ENCODE measurements around the gene ATP8A1. TPM values are rescaled to one million over a fixed set of nuclear protein-coding genes. Genes with fewer than 3 reads are reported as not detected.
"Not testable (repeated sequence)": the region's sequence is repeated elsewhere in the genome, so short reads cannot be mapped to it uniquely, and the experiment has no call there.

ATP8A1 gene
- total RNA-seq, 1 donor from 2014 or later = 14.6 TPM

DNA sequence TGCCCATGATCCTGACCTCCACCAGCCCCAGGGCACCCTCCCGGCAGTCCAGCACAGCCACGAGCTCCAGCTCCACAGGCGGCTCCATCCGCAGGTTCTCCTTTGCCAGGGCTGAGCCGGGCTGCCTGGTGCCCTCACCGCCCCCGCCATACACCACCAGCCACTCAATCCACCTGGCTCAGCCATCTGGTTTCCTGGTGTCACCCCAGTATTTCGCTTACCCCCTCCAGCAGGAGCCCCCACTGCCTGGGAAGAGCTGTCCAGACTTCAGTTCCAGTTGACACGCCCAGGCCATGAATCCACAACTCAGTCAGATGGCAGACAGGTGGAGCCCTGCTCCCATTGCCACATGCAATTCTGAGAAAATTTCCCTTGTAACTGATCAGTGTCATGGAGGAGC lies 255.7 kb downstream of the ATP8A1 start:
- ATAC-seq = no peak
- intact Hi-C loops (cut with DNase I) = no loop called here
- peak; percentile 67 for DNase-seq (ENCODE audit: missing footprints)

DNA sequence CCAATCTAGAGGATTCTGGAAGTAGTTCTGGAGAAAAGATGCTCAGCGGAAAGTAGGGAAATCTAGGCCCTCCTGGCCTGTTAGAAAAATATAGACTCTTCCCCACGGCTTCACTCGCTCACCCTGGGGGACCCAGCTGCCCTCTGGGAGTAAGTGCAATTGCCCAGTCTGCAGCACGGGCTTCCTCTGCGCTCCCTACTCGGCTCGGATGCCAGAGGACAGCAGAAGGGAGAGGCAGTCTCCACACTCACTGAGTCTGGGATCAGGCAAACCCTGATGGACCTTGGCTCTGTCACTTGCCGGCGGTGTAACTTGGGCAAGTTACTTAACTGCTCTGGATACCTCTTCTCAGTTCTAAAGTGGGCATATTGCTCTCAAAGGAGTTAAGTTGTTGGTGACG lies 257.5 kb downstream of the ATP8A1 start:
- DNase-seq (ENCODE audit: missing footprints) = no peak
- intact Hi-C loops (cut with DNase I) = loop anchor here (10.0 kb wide), 1 partner anchor 115 kb away; no protein-coding TSS in a partner anchor
- no peak for ATAC-seq

DNA sequence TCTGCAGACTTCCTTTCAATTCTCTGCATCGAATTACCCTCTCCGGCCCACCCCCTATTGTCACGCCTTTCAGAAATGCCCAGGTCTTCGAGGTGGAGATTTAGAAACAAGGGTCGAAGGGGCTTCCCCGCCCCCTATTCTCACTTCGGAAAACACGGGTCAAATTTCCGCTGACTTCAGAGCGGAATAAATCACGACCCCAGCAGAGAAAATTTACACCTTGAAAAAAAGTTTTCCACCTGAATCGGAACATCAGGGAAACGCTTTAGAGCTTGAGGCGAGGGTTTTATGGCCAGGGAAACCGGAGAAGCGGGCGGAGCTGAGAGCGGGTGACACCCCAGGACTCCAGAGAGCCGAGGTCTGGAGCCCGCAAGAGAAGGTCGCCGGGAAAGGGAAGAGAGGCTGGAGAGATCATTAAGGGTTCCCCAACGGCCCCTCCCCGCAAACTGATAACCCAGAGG lies 258.0 kb downstream of the ATP8A1 start:
- intact Hi-C loops (cut with DNase I) = loop anchor here (10.0 kb wide), 1 partner anchor 114 kb away; no protein-coding TSS in a partner anchor
- DNase-seq (ENCODE audit: missing footprints) (no peak), ATAC-seq (peak; percentile 32)

DNA sequence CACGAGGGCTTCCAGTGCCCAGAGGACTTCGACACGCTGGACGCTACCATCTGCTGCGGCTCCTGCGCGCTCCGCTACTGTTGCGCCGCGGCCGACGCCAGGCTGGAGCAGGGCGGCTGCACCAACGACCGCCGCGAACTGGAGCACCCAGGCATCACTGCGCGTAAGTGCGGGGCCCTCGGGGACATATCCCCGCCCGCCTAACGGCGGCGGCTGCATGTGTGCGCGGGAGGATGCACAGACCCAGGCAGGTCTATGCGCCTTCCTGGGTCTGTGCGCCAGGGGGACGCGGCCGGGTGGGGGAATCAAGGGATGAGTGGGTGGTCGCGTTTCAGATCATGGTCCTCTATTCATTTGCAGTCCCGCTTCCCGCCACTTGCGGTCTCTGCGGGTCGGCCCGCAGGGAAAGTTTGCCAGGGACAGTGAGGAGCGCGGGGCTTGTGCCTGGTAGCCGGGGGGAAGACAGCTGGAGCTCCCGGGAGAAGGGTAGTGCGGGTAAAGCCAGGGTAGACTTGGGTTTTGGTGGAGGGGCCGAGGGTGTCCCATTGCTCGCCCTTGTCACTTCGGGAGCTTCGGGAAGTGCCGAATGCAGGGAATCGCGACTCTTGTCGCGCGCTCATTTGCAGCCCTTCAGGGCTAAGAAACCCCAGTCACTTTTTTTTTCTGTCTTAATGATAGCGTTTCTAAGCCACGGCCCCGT lies 258.6 kb downstream of the ATP8A1 start:
- DNase-seq (ENCODE audit: missing footprints) (no peak), ATAC-seq (peak; percentile 43)
- intact Hi-C loops (cut with DNase I) = loop anchor here (10.0 kb wide), 1 partner anchor 114 kb away; no protein-coding TSS in a partner anchor

DNA sequence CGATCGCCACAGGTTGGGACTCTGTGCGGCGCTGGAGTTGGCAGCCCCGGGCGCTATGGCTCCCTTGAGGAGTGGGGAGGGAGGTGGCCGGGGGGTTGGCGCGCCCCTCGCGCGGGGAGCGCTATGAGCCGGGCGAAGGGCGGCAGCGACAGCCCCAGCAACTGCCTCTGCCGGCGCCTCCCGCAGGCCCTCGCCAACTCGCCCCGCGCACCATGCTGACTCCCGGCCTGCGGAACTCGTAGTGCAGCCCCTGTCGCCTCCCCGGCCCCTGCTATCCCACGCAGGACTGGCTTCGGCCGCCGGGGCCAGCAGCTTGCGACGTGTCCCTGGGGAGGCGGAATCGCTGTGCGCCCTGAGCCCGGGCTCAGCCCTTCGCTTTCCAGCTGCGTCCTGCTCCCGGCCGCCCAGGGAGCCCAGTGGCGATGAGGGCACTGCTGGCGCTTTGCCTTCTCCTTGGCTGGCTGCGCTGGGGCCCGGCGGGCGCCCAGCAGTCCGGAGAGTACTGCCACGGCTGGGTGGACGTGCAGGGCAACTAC lies 259.2 kb downstream of the ATP8A1 start:
- intact Hi-C loops (cut with DNase I) = loop anchor here (10.0 kb wide), 1 partner anchor 113 kb away; no protein-coding TSS in a partner anchor
- DNase-seq (ENCODE audit: missing footprints) (peak; percentile 70), ATAC-seq (peak; percentile 43)

DNA sequence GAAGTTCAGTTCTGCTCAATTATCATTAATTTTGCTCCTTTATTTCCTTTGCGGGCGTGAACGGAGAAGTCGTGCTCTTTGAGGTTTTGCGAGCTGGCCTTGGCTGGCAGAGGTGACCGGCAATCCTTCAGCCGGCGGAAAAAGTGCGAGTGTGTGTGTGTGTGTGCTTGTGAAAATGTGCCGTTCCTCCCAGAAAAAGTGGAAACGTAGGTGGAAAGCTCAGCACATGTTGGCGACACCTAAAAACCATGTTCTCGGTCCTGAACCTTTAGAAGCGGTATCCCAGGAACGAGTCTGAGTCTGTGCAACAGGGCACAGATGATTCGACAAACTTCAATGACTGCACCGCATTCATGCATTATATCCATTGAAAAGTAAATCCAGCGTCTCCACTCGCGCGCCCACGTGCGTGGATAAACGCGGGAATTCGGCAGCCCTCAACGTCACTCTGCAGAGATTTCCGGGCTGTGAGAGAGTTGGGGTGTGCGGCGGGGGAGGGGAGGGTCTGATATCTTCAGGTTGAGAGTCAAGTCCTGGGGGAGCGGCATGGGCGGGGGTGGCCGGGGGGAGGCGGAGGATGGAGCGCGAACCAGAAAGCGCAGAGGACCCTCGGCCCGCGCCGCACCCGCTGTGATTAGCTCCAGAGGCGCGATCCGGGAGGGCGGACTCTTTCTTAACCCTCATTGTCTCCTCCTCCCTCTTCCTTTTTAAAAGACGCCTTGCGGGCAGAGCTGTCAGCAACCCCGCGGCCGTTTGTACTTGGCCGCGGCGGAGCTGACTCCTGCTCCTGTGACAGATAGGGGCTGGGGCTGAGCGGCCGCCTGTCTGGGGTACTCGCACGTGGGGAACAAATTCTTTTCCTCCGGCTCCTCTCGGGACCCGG lies 259.9 kb downstream of the ATP8A1 start, which contains the start of gene SHISA3:
SHISA3 (plus strand) TSS at position 737 of the 883 bp plus-strand sequence. CDS start 569 bp downstream, outside the sequence.
- intact Hi-C loops (cut with DNase I) = loop anchor here (10.0 kb wide), 1 partner anchor 112 kb away; no protein-coding TSS in a partner anchor
- DNase-seq (ENCODE audit: missing footprints) = peak; percentile 74
- ATAC-seq = peak; percentile 71

DNA sequence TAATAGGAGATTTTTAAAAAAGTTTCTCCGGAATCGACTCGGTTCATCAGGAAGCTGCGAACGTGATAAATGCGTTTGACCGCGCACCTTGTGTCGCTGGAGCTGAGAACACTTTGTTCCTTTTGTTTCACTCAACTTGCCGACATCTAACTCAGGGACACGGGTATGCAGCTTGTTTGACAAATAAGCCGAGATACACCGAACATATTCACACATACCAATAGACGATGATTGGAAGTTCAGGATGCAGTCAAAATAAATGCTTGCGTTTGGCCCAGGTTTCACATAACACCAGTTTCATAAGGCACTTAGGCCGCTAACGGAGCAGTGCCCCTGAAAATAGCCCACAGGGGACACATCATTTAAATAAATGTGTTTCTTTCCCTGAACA lies 260.5 kb downstream of the ATP8A1 start:
- intact Hi-C loops (cut with DNase I) = loop anchor here (10.0 kb wide), 1 partner anchor 112 kb away; no protein-coding TSS in a partner anchor
- ATAC-seq (no peak), DNase-seq (ENCODE audit: missing footprints) (no peak)

DNA sequence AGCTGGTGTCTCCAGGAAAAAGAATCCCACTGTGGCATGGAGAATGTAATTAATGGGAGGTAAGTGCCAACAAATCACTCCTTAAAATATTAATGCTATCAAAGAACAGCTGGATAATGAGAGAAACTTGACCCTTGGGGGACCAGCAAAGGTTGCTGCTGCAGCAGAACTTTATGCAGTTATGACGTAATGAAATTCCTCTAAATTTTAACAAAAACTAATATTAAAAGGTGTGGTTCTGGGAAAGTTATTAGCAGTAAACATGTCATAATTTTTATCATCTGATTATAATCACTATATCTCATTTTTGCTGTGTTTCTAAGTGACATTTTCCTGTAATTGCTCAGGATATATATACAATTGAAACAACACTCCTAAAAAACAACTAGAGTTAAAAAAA lies 261.3 kb downstream of the ATP8A1 start:
- ATAC-seq = no peak
- no peak for DNase-seq (ENCODE audit: missing footprints)
- intact Hi-C loops (cut with DNase I) = loop anchor here (10.0 kb wide), 1 partner anchor 111 kb away; no protein-coding TSS in a partner anchor

DNA sequence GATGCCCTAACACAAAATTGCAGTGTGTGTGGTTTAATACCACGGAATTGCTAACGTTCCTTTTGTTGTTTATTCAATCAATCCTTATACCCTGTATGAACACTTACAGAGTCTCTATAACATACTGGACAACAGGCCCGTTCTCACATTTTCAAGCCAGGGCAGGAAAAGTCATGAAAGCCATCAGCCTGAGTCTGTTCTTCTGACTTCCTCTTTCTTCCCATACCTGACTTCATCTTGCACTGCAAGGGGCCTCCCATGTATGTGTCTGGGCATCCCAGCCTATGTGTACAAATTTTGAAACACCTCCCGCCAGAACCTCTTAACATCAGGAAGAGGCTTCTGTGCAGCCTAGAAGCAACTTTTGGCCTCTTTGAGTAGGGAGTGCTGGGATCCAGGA lies 264.5 kb downstream of the ATP8A1 start:
- intact Hi-C loops (cut with DNase I) = loop anchor here (10.0 kb wide), 1 partner anchor 108 kb away; no protein-coding TSS in a partner anchor
- ATAC-seq = no peak
- no peak for DNase-seq (ENCODE audit: missing footprints)

DNA sequence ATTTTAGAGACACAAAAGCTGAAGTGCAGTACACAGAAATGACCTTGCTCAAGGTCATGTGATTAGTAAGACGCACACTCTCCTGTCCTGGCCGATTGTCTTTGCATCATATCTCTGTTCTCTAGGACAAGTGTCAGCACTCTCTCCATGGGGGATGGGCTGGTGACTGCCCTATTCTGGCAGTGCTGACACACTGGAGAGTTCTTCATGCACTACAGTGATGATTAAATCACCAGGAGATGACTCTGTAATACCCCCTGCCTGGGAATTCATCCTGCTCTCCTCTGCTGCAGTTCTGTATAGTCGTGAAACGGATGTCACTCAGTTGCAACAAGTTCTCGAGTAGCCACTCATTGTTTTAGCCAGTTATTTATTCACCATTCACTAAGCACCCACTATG lies 264.9 kb downstream of the ATP8A1 start:
- intact Hi-C loops (cut with DNase I) = loop anchor here (10.0 kb wide), 1 partner anchor 107 kb away; no protein-coding TSS in a partner anchor
- ATAC-seq (peak; percentile 86), DNase-seq (ENCODE audit: missing footprints) (no peak)

DNA sequence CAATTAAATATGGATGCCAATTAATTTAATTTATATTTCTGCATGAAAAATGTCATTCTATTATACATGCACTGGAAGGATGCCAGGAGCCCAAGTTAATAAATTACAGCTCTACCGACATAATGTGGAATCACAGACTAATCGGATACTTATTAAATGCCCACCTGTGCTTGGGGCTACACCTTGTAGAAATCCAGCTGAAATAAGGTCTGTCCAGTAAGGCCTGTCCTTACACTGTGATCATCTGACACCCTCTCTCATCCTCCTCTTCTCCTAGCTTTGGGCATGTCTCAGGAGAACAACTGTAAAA lies 265.6 kb downstream of the ATP8A1 start:
- ATAC-seq (no peak), DNase-seq (ENCODE audit: missing footprints) (no peak)
- intact Hi-C loops (cut with DNase I) = loop anchor here (10.0 kb wide), 1 partner anchor 107 kb away; no protein-coding TSS in a partner anchor

DNA sequence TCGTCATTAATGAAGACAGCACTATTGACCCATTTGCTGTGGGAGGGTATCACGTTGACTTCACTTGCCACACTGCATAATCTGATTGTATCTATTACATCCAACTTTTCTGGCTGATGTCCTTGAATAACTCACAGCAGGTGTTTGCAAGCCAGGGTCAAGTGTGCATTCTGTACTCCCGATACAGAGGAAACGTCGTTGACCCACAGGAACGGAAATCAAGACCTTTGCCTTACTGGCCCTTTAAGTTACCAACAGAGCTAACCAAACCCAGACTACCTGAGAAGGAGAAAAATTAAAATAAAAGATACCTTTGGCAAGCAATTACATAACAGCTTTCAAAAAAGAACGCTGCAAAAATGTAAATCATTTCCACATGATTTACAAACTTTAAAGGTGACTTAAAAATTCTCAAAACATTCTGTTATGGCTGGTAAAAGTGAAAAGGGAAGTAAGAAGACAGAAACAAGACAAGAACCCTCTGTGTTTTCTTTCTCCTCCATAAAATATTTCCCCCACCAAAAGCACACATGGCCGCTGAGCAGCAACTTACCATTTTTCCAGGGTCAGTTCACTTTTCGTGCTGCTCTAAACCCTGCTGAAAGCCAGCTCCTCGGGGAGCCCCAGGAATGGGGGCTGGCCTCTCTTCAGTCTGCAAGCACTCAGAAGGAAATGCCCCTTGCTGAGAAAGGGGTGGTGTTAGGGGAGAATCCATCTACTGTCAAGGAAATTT lies 266.1 kb downstream of the ATP8A1 start:
- intact Hi-C loops (cut with DNase I) = loop anchor here (10.0 kb wide), 1 partner anchor 106 kb away; no protein-coding TSS in a partner anchor
- DNase-seq (ENCODE audit: missing footprints) (no peak), ATAC-seq (no peak)

DNA sequence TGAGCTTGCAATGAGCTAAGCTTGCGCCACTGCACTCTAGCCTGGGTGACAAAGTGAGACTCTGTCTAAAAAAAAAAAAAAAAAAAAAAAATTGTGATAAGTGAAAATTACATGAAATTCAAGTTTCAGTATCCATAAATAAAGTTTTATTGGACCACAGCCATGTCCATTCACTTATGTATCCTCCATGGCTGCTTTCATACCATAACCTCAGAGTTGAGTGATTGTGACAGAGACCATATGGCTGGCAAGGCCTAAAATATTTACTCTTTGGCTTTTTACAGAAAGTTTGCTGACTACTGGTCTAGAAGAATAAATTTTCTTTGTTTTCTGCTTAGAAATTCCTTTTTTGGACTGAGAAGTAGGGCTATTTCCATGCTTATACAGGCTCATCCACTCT lies 271.4 kb downstream of the ATP8A1 start:
- intact Hi-C loops (cut with DNase I) = no loop called here
- no peak for DNase-seq (ENCODE audit: missing footprints)
- ATAC-seq = no peak

DNA sequence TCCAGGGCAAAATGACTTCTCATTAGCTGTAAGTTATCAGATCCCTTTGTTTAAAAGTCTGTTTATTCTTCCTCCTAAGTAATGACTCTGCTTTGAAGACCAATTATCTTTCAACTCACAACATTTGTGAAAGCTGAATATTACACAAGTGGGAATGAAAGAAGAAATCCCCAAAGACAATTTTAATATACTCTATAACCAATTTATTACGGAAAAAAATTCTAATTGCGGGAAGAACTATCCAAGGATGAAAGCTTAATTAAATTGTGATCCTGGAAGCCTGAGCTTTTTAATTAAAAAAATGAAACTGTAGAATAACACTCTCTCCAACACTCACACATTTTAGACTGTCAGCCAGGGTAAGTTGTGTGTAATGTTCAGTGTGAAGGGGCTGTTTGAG lies 275.2 kb downstream of the ATP8A1 start:
- no peak for DNase-seq (ENCODE audit: missing footprints)
- no peak for ATAC-seq
- intact Hi-C loops (cut with DNase I) = no loop called here

DNA sequence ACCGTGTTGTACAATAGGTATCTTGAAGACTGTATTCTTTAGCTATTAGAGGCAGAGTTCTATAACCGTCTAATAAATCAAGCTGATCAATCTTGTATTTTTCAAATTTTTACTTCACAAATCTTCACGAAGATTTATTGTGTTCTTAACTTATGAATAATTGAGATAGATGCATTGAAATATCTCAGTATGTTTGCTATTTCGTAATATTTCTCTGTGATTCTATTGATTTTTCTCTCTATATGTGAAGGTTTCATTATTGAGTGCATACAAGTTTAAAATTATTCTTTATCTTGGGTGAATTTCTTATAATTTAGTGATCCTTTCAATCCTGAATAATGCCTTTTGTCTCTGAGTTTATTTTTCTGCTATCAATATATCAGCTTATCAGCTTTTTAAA lies 279.4 kb downstream of the ATP8A1 start:
- intact Hi-C loops (cut with DNase I) = no loop called here
- DNase-seq (ENCODE audit: missing footprints) (no peak), ATAC-seq (no peak)

DNA sequence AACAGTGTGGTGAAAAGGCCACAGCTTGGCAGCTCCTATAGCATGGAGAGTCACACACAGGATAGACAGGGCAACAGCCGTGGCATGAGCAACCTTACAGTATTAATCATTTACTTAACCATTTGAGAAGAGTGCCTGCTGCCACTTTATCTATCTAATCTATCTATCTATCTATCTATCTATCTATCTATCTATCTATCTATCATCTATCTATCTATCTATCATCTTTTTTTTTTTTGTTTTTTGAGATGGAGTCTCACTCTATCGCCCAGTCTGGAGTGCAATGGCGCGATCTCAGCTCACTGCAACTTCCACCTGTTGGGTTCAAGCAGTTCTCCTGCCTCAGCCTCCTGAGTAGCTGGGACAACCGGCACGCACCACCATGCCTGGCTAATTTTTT lies 284.6 kb downstream of the ATP8A1 start:
- intact Hi-C loops (cut with DNase I); DNase-seq (ENCODE audit: missing footprints); ATAC-seq: not testable (repeated sequence)

DNA sequence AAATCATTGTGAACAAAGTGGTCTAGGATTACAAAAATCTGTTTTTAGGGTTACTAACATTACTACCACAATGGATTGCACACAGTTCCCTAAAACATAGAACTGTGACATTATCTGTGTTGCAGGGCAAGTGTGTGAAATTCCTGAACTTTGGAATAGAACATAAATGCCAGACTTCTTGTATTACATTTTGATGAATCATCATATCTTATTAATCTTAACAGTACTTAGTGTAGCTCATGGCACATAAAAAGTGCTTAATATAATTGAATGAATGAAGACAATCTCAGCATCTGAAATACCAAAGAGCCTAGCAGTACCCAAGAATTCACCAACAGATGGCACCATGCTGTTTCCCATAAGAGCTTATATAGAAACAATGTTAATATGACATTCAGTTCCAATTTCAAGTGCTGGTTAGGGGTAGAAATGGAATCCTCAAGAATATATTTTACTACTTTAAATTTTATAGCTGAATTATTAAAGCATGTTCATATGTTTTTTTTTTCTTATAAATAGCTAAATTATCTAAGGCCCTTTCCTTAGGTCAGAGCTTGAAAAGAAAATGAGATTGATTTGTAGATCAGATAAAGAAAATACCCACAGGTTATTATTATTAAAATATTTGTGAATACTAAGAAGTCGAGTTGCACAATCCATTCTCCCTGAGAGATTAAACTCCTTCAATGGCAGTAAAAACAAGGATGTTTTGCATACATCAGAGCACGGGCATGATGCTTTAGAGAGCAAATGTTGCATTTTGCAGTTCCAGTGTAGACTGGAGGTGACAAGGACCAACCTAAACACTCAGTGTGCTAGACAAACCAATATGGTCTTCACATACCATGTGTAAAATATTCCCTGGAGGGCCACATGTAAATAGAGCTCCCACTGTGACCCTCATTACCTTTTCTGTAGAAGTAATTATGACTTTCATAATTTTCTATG lies 285.3 kb downstream of the ATP8A1 start:
- DNase-seq (ENCODE audit: missing footprints) (no peak), ATAC-seq (peak; percentile 10)
- intact Hi-C loops (cut with DNase I) = loop anchor here (2.0 kb wide), 1 partner anchor 149 kb away; no protein-coding TSS in a partner anchor

Data from Right ventricle myocardium inferior (tissue), 1 donor.